IMR-90 (cell line): Measurements from ENCODE around the gene SINHCAF. TPM values are rescaled to one million over a fixed set of nuclear protein-coding genes. Genes with fewer than 3 reads are reported as not detected.
A peak's percentile ranks its signal among the peaks of the same experiment; 100 is the strongest.

Experiments
- ATAC-seq: fragments of 200-7000 bp; cut with Tn5 transposase; 2 replicates; pipeline ENCODE4 v1.9.1; 2020; ENCODE audit warnings: low read depth, mild to moderate bottlenecking, moderate library complexity
- BruUV-seq: library from RNA; stranded (reverse); fragments of 400-500 nt; replicated peaks from 2 replicates; lab custom pipeline; 2021; lab: Mats Ljungman, UMichigan
- CTCF ChIA-PET: fragments of 300-600 bp; formaldehyde crosslinking; extraction: SDS; loops from one replicate; lab custom pipeline; 2021; ENCODE audit warnings: antibody characterized with exemption; lab: Yijun Ruan, JAX
- POLR2A ChIA-PET: fragments of 300-600 bp; sonication (Branson Sonifier 250); formaldehyde crosslinking; loops from one replicate; lab custom pipeline; 2022; ENCODE audit warnings: antibody characterized with exemption; ENCODE audit not compliant: unreplicated experiment; lab: Charles Lee
- DNase-seq: peaks from one replicate; pipeline ENCODE4 v3.0.0; 2013
- H2AFZ ChIP-seq: replicated peaks from 2 replicates; pipeline ENCODE3; 2013; ENCODE audit warnings: low read length, mild to moderate bottlenecking; ENCODE audit not compliant: poor library complexity
- H2AK5ac ChIP-seq: 2 replicates; pipeline ENCODE4 v1.6.1; 2013; ENCODE audit warnings: low read depth, low read length, inconsistent platforms
- H2AK9ac ChIP-seq: replicated peaks from 2 replicates; pipeline ENCODE3; 2013; ENCODE audit warnings: mild to moderate bottlenecking, low read depth, low read length, moderate library complexity; ENCODE audit not compliant: poor library complexity
- H2BK120ac ChIP-seq: 2 replicates; pipeline ENCODE4 v1.6.1; 2013; ENCODE audit warnings: low read depth, low read length, inconsistent platforms
- H2BK15ac ChIP-seq: 3 replicates; pipeline ENCODE4 v1.6.1; 2013; ENCODE audit warnings: low read depth, low read length, inconsistent platforms
- H2BK20ac ChIP-seq: 2 replicates; pipeline ENCODE4 v1.6.1; 2013; ENCODE audit warnings: low read depth, mild to moderate bottlenecking, inconsistent platforms, low read length, moderate library complexity
- H2BK5ac ChIP-seq: 2 replicates; pipeline ENCODE4 v1.6.1; 2013; ENCODE audit warnings: mild to moderate bottlenecking, low read depth, low read length, inconsistent platforms; ENCODE audit not compliant: poor library complexity, severe bottlenecking
- H3K14ac ChIP-seq: replicated peaks from 2 replicates; pipeline ENCODE4 v1.6.1; 2013; ENCODE audit warnings: low read depth, low read length, inconsistent platforms
- H3K18ac ChIP-seq: 2 replicates; pipeline ENCODE4 v1.6.1; 2013; ENCODE audit warnings: low read depth, low read length, control low read depth
- H3K23ac ChIP-seq: 2 replicates; pipeline ENCODE4 v1.6.1; 2013; ENCODE audit warnings: low read depth, low read length, inconsistent platforms
- H3K27ac ChIP-seq: 2 replicates; pipeline ENCODE4 v1.5.1; 2013; ENCODE audit warnings: mild to moderate bottlenecking, control low read depth, low read length; ENCODE audit not compliant: insufficient read depth
- H3K27me3 ChIP-seq: 2 replicates; pipeline ENCODE4 v1.6.1; 2013; ENCODE audit warnings: low read length; ENCODE audit not compliant: control insufficient read depth, insufficient read depth
- H3K36me3 ChIP-seq: 2 replicates; pipeline ENCODE4 v1.6.1; 2013; ENCODE audit warnings: low read length, mixed read lengths; ENCODE audit not compliant: control insufficient read depth, insufficient read depth
- H3K4ac ChIP-seq: 2 replicates; pipeline ENCODE4 v1.6.1; 2013; ENCODE audit warnings: low read depth, low read length, inconsistent platforms
- H3K4me1 ChIP-seq: 2 replicates; pipeline ENCODE4 v1.6.1; 2013; ENCODE audit warnings: low read length, mixed read lengths; ENCODE audit not compliant: control insufficient read depth, insufficient read depth
- H3K4me2 ChIP-seq: 2 replicates; pipeline ENCODE4 v1.6.1; 2013; ENCODE audit warnings: low read depth, mild to moderate bottlenecking, control low read depth, low read length, moderate library complexity
- H3K4me3 ChIP-seq: 2 replicates; pipeline ENCODE4 v1.5.1; 2013; ENCODE audit warnings: low read depth, mild to moderate bottlenecking, control low read depth, low read length, moderate library complexity; ENCODE audit not compliant: insufficient read depth
- H3K56ac ChIP-seq: 2 replicates; pipeline ENCODE4 v1.6.1; 2013; ENCODE audit warnings: low read length, inconsistent platforms; ENCODE audit not compliant: insufficient read depth; ENCODE audit errors: extremely low read depth
- H3K79me1 ChIP-seq, 2 experiments: 2 replicates each; pipeline ENCODE4 v1.6.1; 2013; ENCODE audit warnings: low read length in 2 of 2, inconsistent platforms in 1 of 2, low read depth in 1 of 2
- H3K9ac ChIP-seq: 2 replicates; pipeline ENCODE4 v1.6.1; 2013; ENCODE audit warnings: low read depth, low read length, control low read depth
- H3K9me1 ChIP-seq: 2 replicates; pipeline ENCODE4 v1.6.1; 2013; ENCODE audit warnings: low read length, inconsistent platforms; ENCODE audit not compliant: insufficient read depth
- H3K9me3 ChIP-seq: 2 replicates; pipeline ENCODE4 v1.6.1; 2013; ENCODE audit warnings: low read length; ENCODE audit not compliant: control insufficient read depth, insufficient read depth
- H4K20me1 ChIP-seq: 2 replicates; pipeline ENCODE4 v1.6.1; 2013; ENCODE audit warnings: low read length, inconsistent platforms; ENCODE audit not compliant: insufficient read depth
- H4K5ac ChIP-seq: 2 replicates; pipeline ENCODE4 v1.6.1; 2013; ENCODE audit warnings: mild to moderate bottlenecking, low read depth, low read length, control low read depth
- H4K8ac ChIP-seq, 2 experiments: 2 replicates each; pipeline ENCODE4 v1.6.1; 2013; ENCODE audit warnings: low read depth in 2 of 2, low read length in 2 of 2, control low read depth in 1 of 2, inconsistent platforms in 1 of 2
- H4K91ac ChIP-seq: 2 replicates; pipeline ENCODE4 v1.6.1; 2013; ENCODE audit warnings: low read depth, low read length, inconsistent platforms; ENCODE audit not compliant: insufficient read depth
- BHLHE40 ChIP-seq: fragments of 150-350 bp; IDR thresholded peaks from 2 replicates; pipeline ENCODE4 v1.6.1; 2016; ENCODE audit warnings: mild to moderate bottlenecking, low read depth, low read length
- CEBPB ChIP-seq: IDR thresholded peaks from 2 replicates; pipeline ENCODE4 v1.6.1; 2012; ENCODE audit warnings: low read depth, low read length, improper control_type of control experiment
- CHD1 ChIP-seq: IDR thresholded peaks from 2 replicates; pipeline ENCODE4 v1.6.1; 2012; ENCODE audit warnings: low read depth, low read length, improper control_type of control experiment
- ELK1 ChIP-seq: fragments of 150-350 bp; IDR thresholded peaks from 2 replicates; pipeline ENCODE4 v1.6.1; 2016; ENCODE audit warnings: low read depth, mild to moderate bottlenecking, low read length, moderate library complexity, borderline replicate concordance
- FOS ChIP-seq: fragments of 150-350 bp; IDR thresholded peaks from 2 replicates; pipeline ENCODE4 v1.6.1; 2016; ENCODE audit warnings: low read depth, low read length
- MAFK ChIP-seq: IDR thresholded peaks from 2 replicates; pipeline ENCODE4 v1.6.1; 2012; ENCODE audit warnings: low read depth, low read length, improper control_type of control experiment
- MAZ ChIP-seq: IDR thresholded peaks from 2 replicates; pipeline ENCODE4 v1.6.1; 2012; ENCODE audit warnings: low read depth, mild to moderate bottlenecking, low read length, improper control_type of control experiment, moderate library complexity, borderline replicate concordance
- MXI1 ChIP-seq: IDR thresholded peaks from 2 replicates; pipeline ENCODE4 v1.6.1; 2012; ENCODE audit warnings: low read depth, mild to moderate bottlenecking, low read length, moderate library complexity, borderline replicate concordance
- NFE2L2 ChIP-seq: fragments of 150-350 bp; IDR thresholded peaks from 2 replicates; pipeline ENCODE4 v1.6.1; 2016; ENCODE audit warnings: low read depth, mild to moderate bottlenecking, low read length
- POLR2A ChIP-seq: IDR thresholded peaks from 2 replicates; pipeline ENCODE4 v1.6.1; 2012; ENCODE audit warnings: mild to moderate bottlenecking, low read depth, low read length
- RAD21 ChIP-seq: IDR thresholded peaks from 2 replicates; pipeline ENCODE4 v1.6.1; 2012; ENCODE audit warnings: low read length, improper control_type of control experiment
- RCOR1 ChIP-seq: IDR thresholded peaks from 2 replicates; pipeline ENCODE4 v1.6.1; 2012; ENCODE audit warnings: mild to moderate bottlenecking, low read length, improper control_type of control experiment; ENCODE audit not compliant: insufficient replicate concordance
- RFX5 ChIP-seq: IDR thresholded peaks from 2 replicates; pipeline ENCODE4 v1.8.0; 2012; ENCODE audit warnings: low read depth, mild to moderate bottlenecking, low read length, moderate library complexity
- SMC3 ChIP-seq: fragments of 150-350 bp; IDR thresholded peaks from 2 replicates; pipeline ENCODE4 v1.6.1; 2016; ENCODE audit warnings: low read depth, mild to moderate bottlenecking, antibody characterized with exemption, low read length, moderate library complexity
- WGBS, 2 experiments: methylation state at CpG; one replicate each; pipeline versions ENCODE4 v1.1.5 to v1.1.7; 2013; ENCODE audit warnings: missing lambda C conversion rate in 2 of 2; ENCODE audit not compliant: insufficient read length in 1 of 2; ENCODE audit errors: extremely low coverage in 2 of 2; 5-methylcytosine and 5-hydroxymethylcytosine counted together
- dilution Hi-C: fragments of 300-500 bp; cut with HindIII; formaldehyde crosslinking; loops from one replicate; pipeline ENCODE4 v1.14.3; 2018; ENCODE audit warnings: low sequenced_read_pairs; ENCODE audit not compliant: unreplicated experiment
- in situ Hi-C: fragments of 300-500 bp; cut with MboI; formaldehyde crosslinking; loops from 3 replicates; pipeline ENCODE4 v1.14.3; 2019; ENCODE audit warnings: low sequenced_read_pairs, inconsistent platforms, mixed read lengths
- intact Hi-C: fragments of 100-400 bp; cut with micrococcal nuclease; formaldehyde crosslinking; loops from 2 replicates; pipeline ENCODE4 v1.10.0; 2022
- polyA plus RNA-seq, 3 experiments: library from polyadenylated mRNA; depleted of rRNA; stranded (reverse); fragments of >200 nt; gene quantifications; 2 replicates each; pipeline ENCODE4 v1.2.3, GENCODE V29; 2012; ENCODE audit warnings: low replicate concordance in 1 of 3
- total RNA-seq: library from RNA; depleted of rRNA; stranded (reverse); fragments of >200 nt; gene quantifications from 2 replicates; pipeline ENCODE4 v1.2.3, GENCODE V29; 2012
- TF ChIP-seq, protein P1 (sequence below): conservative IDR thresholded peaks from 2 replicates; pipeline ENCODE4 v1.5.1; 2012; ENCODE audit warnings: mild to moderate bottlenecking, low read depth, low read length, improper control_type of control experiment
- TF ChIP-seq, protein P2 (sequence below): fragments of 150-350 bp; IDR thresholded peaks from 2 replicates; pipeline ENCODE4 v1.6.1; 2017; ENCODE audit warnings: mild to moderate bottlenecking, antibody characterized with exemption, low read length, low read depth

Gene SINHCAF
- total and polyA plus RNA-seq, 2 of the 4 experiments (the other 2 are of a cell fraction), result 21.6 to 30.8 TPM

DNA sequence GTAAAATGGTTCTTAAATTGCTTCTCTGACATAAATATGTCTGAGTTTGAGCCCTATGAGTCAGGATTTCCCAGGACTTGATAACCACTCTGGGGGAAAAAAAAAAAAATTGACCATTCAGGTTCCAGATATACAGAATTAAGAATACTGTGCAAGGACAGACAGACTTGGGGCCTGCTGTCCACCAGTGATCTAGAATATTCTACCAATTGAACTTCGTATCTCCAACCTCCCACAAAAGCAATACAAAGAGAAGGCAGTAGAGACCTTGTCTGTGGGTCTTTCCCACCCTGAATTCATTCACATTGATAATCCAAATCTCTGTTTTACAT, 4.1 kb downstream of the SINHCAF start:
- H3K27ac ChIP-seq, result no peak overlapping the region
- H3K4me1 ChIP-seq, result peaks cover 3% of the 10 kb centered on the region; the same call in 1 of the 2 replicates
- H2AK9ac ChIP-seq, result no peak overlapping the region
- in situ Hi-C loops, result no loop called here
- no peak overlapping the region for H3K4me2 ChIP-seq
- peaks cover 27% of the 10 kb centered on the region; the same call in 1 of the 2 replicates for H4K20me1 ChIP-seq
- H2AK5ac ChIP-seq, result no peak overlapping the region
- H3K56ac ChIP-seq, result no peak overlapping the region
- H3K9ac ChIP-seq, result no peak overlapping the region
- H2AFZ ChIP-seq, result no peak overlapping the region
- no CpG with 5 or more reads among the region's 1 CpG for WGBS, 2 experiments
- H3K18ac ChIP-seq, result no peak overlapping the region
- no peak overlapping the region for H3K4ac ChIP-seq
- H2BK20ac ChIP-seq, result no peak overlapping the region
- peaks cover 5 to 50% of the 10 kb centered on the region in 2 experiments; a peak in 3 of 4 replicates for H3K79me1 ChIP-seq
- H2BK5ac ChIP-seq, result no peak overlapping the region
- ChIA-PET POLR2A (no interaction called here), CTCF (no interaction called here)
- DNase-seq, result peak; percentile 62
- H3K9me3 ChIP-seq, result no peaks in the 10 kb centered on the region
- H3K4me3 ChIP-seq, result no peak overlapping the region
- no peak for ATAC-seq
- dilution Hi-C loops, result no loop called here
- H4K8ac ChIP-seq, result no peak overlapping the region
- no peaks in the 10 kb centered on the region for H3K36me3 ChIP-seq
- H4K5ac ChIP-seq, result no peak overlapping the region
- H3K9me1 ChIP-seq, result no peaks in the 10 kb centered on the region; the same call in 1 of the 2 replicates
- intact Hi-C loops, result loop anchor here (2.0 to 5.0 kb wide), 2 partner anchors 49 to 315 kb away; no protein-coding TSS in a partner anchor
- no peak overlapping the region for H3K14ac ChIP-seq
- H2BK120ac ChIP-seq, result no peak overlapping the region
- BruUV-seq, result no TSS peak
- H3K27me3 ChIP-seq, result no peaks in the 10 kb centered on the region
- H2BK15ac ChIP-seq, result no peak overlapping the region
- H4K91ac ChIP-seq, result no peak overlapping the region
- H3K23ac ChIP-seq, result no peak overlapping the region
- TF ChIP-seq MXI1 (no peak), RCOR1 (no peak), MAFK (no peak), RAD21 (no peak), POLR2A (no peak), NFE2L2 (no peak), FOS (no peak), RFX5 (no peak), BHLHE40 (no peak), SMC3 (no peak), ELK1 (no peak), CHD1 (no peak), MAZ (no peak), CEBPB (no peak)
- TF ChIP-seq, protein P1, sequence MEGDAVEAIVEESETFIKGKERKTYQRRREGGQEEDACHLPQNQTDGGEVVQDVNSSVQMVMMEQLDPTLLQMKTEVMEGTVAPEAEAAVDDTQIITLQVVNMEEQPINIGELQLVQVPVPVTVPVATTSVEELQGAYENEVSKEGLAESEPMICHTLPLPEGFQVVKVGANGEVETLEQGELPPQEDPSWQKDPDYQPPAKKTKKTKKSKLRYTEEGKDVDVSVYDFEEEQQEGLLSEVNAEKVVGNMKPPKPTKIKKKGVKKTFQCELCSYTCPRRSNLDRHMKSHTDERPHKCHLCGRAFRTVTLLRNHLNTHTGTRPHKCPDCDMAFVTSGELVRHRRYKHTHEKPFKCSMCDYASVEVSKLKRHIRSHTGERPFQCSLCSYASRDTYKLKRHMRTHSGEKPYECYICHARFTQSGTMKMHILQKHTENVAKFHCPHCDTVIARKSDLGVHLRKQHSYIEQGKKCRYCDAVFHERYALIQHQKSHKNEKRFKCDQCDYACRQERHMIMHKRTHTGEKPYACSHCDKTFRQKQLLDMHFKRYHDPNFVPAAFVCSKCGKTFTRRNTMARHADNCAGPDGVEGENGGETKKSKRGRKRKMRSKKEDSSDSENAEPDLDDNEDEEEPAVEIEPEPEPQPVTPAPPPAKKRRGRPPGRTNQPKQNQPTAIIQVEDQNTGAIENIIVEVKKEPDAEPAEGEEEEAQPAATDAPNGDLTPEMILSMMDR, result no peak
- TF ChIP-seq, protein P2, sequence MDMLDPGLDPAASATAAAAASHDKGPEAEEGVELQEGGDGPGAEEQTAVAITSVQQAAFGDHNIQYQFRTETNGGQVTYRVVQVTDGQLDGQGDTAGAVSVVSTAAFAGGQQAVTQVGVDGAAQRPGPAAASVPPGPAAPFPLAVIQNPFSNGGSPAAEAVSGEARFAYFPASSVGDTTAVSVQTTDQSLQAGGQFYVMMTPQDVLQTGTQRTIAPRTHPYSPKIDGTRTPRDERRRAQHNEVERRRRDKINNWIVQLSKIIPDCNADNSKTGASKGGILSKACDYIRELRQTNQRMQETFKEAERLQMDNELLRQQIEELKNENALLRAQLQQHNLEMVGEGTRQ, result no peak
